GM19372 (cell line): ENCODE measurements around the gene SLC39A13.

Source experiments
- ATAC-seq: cut with Tn5 transposase; IDR thresholded peaks from one replicate; pipeline ENCODE4 v1.9.1; 2021; ENCODE audit warnings: mild to moderate bottlenecking, low read depth, moderate library complexity; ENCODE audit not compliant: unreplicated experiment

SLC39A13 gene

DNA sequence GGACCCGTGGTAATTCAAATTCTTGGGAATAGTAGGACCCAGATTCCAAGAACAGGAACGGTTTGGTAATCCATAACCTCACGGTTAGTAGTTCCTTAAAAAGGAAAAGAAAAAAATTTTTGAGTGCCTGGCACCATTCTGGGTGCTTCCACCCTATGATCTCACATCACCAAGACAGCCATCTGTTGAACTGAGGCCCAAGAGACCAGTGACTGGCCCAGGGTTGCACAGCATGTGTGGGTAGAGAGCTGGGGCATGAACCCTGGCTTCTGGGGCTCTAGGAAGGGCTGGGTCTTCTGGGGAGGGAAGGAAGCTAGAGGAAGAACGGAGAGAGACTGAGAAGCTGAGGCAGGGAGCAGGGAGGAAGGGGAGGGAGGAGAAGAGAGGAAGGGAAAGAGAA, 25.3 kb upstream of the SLC39A13 start:
- ATAC-seq, result no peak

DNA sequence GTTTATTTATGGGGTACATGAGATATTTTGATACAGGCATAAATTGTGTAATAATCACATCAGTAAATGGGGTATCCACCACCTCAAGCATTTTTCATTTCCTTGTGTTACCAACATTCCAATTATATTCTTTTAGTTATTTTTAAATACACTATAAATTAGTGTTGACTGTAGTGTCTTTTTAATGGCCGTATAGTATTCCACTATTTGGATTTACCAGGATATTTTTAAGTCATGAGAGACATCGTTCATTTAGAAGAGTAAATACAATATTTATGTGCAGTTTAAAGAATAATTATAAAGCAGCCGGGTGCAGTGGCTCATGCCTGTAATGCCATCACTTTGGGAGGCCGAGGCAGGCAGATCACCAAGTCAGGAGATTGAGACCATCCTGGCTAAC, 23.9 kb upstream of the SLC39A13 start:
- ATAC-seq, result no peak

DNA sequence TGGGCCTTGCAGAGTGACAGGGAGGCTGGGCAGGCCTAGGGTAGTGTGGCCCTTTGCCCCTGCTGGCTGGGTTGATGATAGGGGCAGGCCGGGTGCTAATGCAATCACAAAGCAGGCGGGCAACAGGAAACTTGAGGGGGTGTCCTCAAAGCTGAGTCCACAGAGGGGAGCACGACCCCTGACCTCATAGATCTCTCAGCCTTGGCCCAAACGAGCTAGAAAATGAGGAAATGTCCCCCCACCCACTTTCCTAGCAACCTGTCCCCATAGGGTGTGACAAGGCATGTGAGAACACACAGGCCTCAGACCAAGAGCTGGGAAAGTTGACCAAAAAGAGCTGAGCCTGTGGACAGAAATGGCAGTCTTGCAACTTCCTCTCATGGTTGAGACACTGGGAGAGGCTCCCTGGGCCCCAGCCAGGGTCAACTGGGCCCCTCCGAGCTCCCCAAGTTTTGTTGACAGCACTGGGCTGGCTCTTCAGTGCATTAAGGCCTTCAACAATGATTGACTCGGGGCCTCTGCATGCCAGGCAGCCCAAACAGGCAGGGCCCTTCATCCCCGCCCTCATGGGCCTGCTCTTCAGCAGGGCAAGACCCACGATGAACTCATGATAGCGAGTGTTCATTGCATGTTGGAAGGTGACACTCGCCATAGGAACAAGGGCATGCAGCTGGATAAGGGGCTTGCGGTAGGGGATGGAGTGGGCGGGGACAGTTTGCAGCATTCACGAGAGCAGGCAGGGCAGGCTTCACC, 20.3 kb upstream of the SLC39A13 start:
- ATAC-seq, result no peak

- no peak for ATAC-seq
Observed at GRCh38 chr11:47388697-47389576, 19.5 kb upstream of the SLC39A13 start.

- no peak for ATAC-seq
Observed at GRCh38 chr11:47389577-47390421, 18.6 kb upstream of the SLC39A13 start.

DNA sequence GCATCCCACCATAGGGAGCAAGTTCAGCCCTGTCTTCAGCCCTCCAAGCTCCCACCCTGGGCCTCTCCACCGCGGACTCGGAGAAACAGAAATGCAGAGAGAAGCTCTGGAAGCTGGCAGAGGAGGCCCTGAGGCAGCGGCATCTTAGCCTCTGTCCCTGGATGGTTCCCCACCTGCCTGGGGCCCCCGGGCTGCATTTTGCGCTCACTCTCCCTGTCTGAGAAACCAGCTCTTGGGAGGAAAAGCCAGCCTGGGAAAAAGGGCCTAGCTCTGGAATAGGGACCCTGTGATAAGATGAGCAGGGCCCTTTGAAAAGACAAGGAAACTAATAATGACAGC, 18.0 kb upstream of the SLC39A13 start:
- ATAC-seq, result no peak

GRCh38 chr11:47391077-47391583, 17.3 kb upstream of the SLC39A13 start:
- ATAC-seq, result no peak

- no peak for ATAC-seq
Observed at GRCh38 chr11:47391711-47392432, 16.5 kb upstream of the SLC39A13 start.

DNA sequence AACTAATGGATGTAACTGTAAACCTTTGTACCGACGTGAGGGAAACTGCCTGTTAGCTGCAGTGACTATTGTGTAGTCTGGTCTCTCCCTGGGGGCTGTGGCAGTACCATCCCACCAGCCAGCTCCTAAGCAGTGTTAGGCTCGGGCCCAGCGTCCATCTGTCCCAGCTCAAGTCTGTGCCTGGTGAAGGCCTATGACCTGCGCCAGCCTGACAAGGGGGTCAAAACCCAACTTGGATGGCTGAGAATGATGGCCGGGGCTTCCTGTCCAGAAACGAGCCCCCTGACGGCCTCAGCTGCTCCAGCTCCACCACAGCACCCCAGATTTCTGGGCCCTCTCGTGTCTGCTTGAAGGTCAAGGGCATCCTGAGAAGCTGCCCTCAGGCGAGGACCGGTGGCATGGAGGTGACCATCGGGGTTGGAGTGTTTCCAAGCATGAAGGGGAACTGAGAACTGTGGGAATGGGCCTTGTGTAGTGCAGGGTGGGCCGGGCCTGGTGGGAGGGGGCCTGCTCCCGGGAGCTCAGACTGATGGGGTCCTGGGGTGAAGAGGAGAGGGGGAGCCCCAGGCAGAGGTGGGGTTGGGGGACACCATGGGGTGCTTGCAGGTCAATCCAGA, 15.7 kb upstream of the SLC39A13 start:
- no peak for ATAC-seq

GRCh38 chr11:47393163-47394049, 15.0 kb upstream of the SLC39A13 start:
- no peak for ATAC-seq

GRCh38 chr11:47394050-47394321, 14.4 kb upstream of the SLC39A13 start:
- no peak for ATAC-seq

- peak; percentile 50 for ATAC-seq
Observed at GRCh38 chr11:47394322-47395222, 13.8 kb upstream of the SLC39A13 start.

DNA sequence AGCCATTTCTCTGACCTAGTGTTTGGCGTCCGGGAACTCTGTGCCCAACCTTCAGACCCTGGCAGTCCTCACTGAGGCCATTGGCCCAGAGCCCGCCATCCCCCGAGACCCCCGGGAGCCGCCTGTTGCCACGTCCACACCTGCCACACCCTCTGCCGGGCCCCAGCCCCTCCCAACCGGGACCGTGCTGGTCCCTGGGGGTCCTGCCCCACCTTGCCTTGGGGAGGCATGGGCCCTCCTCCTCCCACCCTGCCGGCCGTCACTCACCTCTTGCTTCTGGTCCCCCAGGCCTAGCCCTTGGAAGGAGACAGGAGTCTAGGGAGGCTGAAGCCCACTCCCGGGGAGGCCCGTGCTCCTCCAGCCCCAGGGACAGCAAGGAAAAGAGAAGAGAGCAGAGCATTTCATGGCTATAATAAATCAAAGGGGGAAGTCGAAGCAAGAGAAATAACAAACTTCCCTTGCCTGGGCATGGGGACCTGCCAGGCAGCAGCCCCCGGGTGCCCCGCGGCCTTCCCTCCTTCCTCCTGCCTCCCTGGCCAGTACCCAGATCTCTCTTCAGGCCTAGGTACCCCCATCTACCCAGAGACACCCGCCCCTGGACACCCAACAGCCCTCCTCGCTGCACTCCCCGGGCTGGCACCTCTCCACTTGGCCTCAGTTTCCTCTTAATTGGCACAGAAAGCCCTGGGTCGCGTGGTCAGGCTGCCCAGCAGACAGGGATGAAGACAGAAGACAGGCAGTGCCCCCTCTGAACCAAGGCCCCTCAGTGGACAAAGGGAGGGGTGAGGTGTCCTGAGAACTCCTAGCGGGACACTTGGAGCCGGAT, 13.0 kb upstream of the SLC39A13 start:
- ATAC-seq, result no peak

- no peak for ATAC-seq
Observed at GRCh38 chr11:47396049-47396320, 12.4 kb upstream of the SLC39A13 start.

GRCh38 chr11:47398011-47398410, 10.4 kb upstream of the SLC39A13 start:
- ATAC-seq, result no peak

- ATAC-seq, result no peak
Observed at GRCh38 chr11:47398551-47398950, 9.8 kb upstream of the SLC39A13 start.
